OCI-M2 (cell line): ENCODE results near the gene LIMA1.
"Not testable (repeated sequence)": the region's sequence is repeated elsewhere in the genome, so short reads cannot be mapped to it uniquely, and the experiment has no call there.

ENCODE experiments used
- DNase-seq: peaks from one replicate; lab custom pipeline; 2025; ENCODE audit not compliant: unreplicated experiment; lab: John Stamatoyannopoulos, UW

LIMA1 gene

GRCh38 chr12:50219544-50219943 is 63.8 kb downstream of the LIMA1 start:
- DNase-seq, result no peak

GRCh38 chr12:50219001-50219400 is 64.3 kb downstream of the LIMA1 start:
- DNase-seq, result not testable (repeated sequence)

GRCh38 chr12:50218386-50218785 is 64.9 kb downstream of the LIMA1 start:
- DNase-seq, result no peak

GRCh38 chr12:50217202-50217601 is 66.1 kb downstream of the LIMA1 start:
- DNase-seq, result no peak

GRCh38 chr12:50215033-50215432 is 68.3 kb downstream of the LIMA1 start:
- no peak for DNase-seq

GRCh38 chr12:50214018-50214417 is 69.3 kb downstream of the LIMA1 start:
- no peak for DNase-seq

GRCh38 chr12:50213439-50213838 is 69.9 kb downstream of the LIMA1 start:
- DNase-seq, result no peak

- DNase-seq, result no peak
Measured at GRCh38 chr12:50212071-50212467, 71.3 kb downstream of the LIMA1 start.

- no peak for DNase-seq
Measured at GRCh38 chr12:50211392-50212070, 71.8 kb downstream of the LIMA1 start.

GRCh38 chr12:50207424-50207823 is 75.9 kb downstream of the LIMA1 start:
- no peak for DNase-seq

GRCh38 chr12:50205648-50206047 is 77.7 kb downstream of the LIMA1 start:
- DNase-seq, result no peak

GRCh38 chr12:50203691-50204090 is 79.6 kb downstream of the LIMA1 start:
- no peak for DNase-seq

GRCh38 chr12:50201987-50202521 is 81.3 kb downstream of the LIMA1 start:
- no peak for DNase-seq

- DNase-seq, result no peak
Measured at GRCh38 chr12:50200552-50201273, 82.6 kb downstream of the LIMA1 start.

GRCh38 chr12:50198829-50199228 is 84.5 kb downstream of the LIMA1 start:
- no peak for DNase-seq

GRCh38 chr12:50197297-50197727 is 86.0 kb downstream of the LIMA1 start:
- DNase-seq, result no peak

GRCh38 chr12:50196537-50196936 is 86.8 kb downstream of the LIMA1 start:
- DNase-seq, result no peak

- DNase-seq, result no peak
Measured at GRCh38 chr12:50195832-50196231, 87.5 kb downstream of the LIMA1 start.

GRCh38 chr12:50192908-50193307 is 90.4 kb downstream of the LIMA1 start:
- DNase-seq, result no peak

GRCh38 chr12:50192236-50192635 is 91.1 kb downstream of the LIMA1 start:
- DNase-seq, result no peak

- DNase-seq, result no peak
Measured at GRCh38 chr12:50190859-50191258, 92.5 kb downstream of the LIMA1 start.

- DNase-seq, result no peak
Measured at GRCh38 chr12:50188875-50189575, 94.3 kb downstream of the LIMA1 start.
